ENCODE data around the gene ZNF345. TPM values are rescaled to one million over a fixed set of nuclear protein-coding genes. Genes with fewer than 3 reads are reported as not detected.

Gene ZNF345
- total RNA-seq, 1 donor from 2014 or later = 4.8 TPM

- H3K27ac Mint-ChIP-seq (ENCODE audit: unreplicated experiment) = peak within 1 kb of the TSS; percentile 70
- peak within 1 kb of the TSS; percentile 97 for H3K4me2 ChIP-seq (ENCODE audit: low read length)
Observed at GRCh38 chr19:36915992-36916830, 65.5 kb downstream of the ZNF345 start, which contains the start of the genes ZNF568 and ZNF829. Gene ZNF568 (plus strand): TSS chr19:36916332. CDS start chr19:36922771, 6,439 bp downstream. Gene ZNF829 (minus strand): TSS chr19:36916291. CDS start chr19:36915167, 1,124 bp downstream.

DNA sequence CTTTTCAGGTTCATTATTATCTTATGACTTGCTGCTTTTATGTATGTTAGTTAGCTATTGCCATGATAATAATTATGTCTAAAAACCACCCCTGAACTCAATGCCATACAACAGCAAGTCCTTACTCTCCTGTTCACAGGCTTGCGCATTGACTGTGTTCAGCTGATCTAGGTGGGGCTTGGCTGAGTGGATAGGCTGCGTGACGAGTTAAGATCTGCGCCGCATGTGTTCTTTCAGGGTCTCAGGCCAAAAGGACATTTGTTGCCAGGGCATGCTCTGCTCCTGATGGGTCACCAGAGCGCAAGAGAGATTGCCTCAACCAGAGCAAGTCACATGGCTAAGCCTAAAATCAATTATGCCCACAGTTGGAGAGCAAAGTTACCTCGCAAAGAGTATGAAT, 66.3 kb downstream of the ZNF345 start:
- H3K27me3 Mint-ChIP-seq (ENCODE audit: low read depth, unreplicated experiment) = no peaks in the 10 kb centered on the region
- peaks cover 28% of the 10 kb centered on the region for H3K36me3 Mint-ChIP-seq (ENCODE audit: low read depth, unreplicated experiment)
- Histone ChIP-seq H3K36me3 (ENCODE audit: insufficient read depth, low read length) (peaks cover 10% of the 10 kb centered on the region), H3K27me3 (ENCODE audit: insufficient read depth, low read length) (no peaks in the 10 kb centered on the region), H4K20me1 (ENCODE audit: insufficient read depth, low read length) (no peaks in the 10 kb centered on the region), H3K4me1 (ENCODE audit: insufficient read depth, low read length) (peaks cover 5% of the 10 kb centered on the region), H3K27ac (ENCODE audit: low read depth, low read length) (peak overlapping the region; percentile 93), H3K4me3 (ENCODE audit: insufficient read depth, low read depth, low read length) (peak overlapping the region; percentile 98), H3K4me2 (ENCODE audit: low read length) (peak overlapping the region; percentile 97), H3K79me2 (ENCODE audit: insufficient read depth, low read length) (peaks cover 19% of the 10 kb centered on the region), H3K9ac (ENCODE audit: low read length) (peak overlapping the region; percentile 94), H3K9me3 (ENCODE audit: insufficient read depth, low read depth, low read length) (peaks cover 7% of the 10 kb centered on the region), H2AFZ (ENCODE audit: low read depth, low read length) (peak overlapping the region; percentile 98)
- peak overlapping the region; percentile 90 for H3K4me3 Mint-ChIP-seq (ENCODE audit: unreplicated experiment)
- TF ChIP-seq EZH2 (IDR thresholded peaks at IDR 0.05; ENCODE audit: insufficient read depth, low read length) (no peak), CTCF (IDR thresholded peaks at IDR 0.05; ENCODE audit: insufficient read depth, low read depth, low read length) (no peak)
- H3K9me3 Mint-ChIP-seq (ENCODE audit: unreplicated experiment) = peaks cover 25% of the 10 kb centered on the region
- H3K27ac Mint-ChIP-seq (ENCODE audit: unreplicated experiment) = no peak overlapping the region
- DNase-seq (ENCODE audit: low read depth) = peak; percentile 47
- peaks cover 1% of the 10 kb centered on the region for H3K4me1 Mint-ChIP-seq (ENCODE audit: low read depth, unreplicated experiment)
- FAIRE-seq = no peak

More at GRCh38 chr19:36915992-36916830, 65.5 kb downstream of the ZNF345 start, which contains the start of the genes ZNF568 and ZNF829:
- Histone ChIP-seq H3K9me3 (ENCODE audit: insufficient read depth, low read depth, low read length) (peaks cover 7% of the 10 kb centered on the region), H3K79me2 (ENCODE audit: insufficient read depth, low read length) (peaks cover 19% of the 10 kb centered on the region), H3K9ac (ENCODE audit: low read length) (peak within 1 kb of the TSS; percentile 94), H2AFZ (ENCODE audit: low read depth, low read length) (peak within 1 kb of the TSS; percentile 98), H3K27ac (ENCODE audit: low read depth, low read length) (peak within 1 kb of the TSS; percentile 93), H3K4me3 (ENCODE audit: insufficient read depth, low read depth, low read length) (peak within 1 kb of the TSS; percentile 98), H4K20me1 (ENCODE audit: insufficient read depth, low read length) (no peaks in the 10 kb centered on the region), H3K4me1 (ENCODE audit: insufficient read depth, low read length) (peaks cover 5% of the 10 kb centered on the region), H3K36me3 (ENCODE audit: insufficient read depth, low read length) (peaks cover 10% of the 10 kb centered on the region), H3K27me3 (ENCODE audit: insufficient read depth, low read length) (no peaks in the 10 kb centered on the region)
- H3K4me3 Mint-ChIP-seq (ENCODE audit: unreplicated experiment) = peak within 1 kb of the TSS; percentile 90
- DNase-seq (ENCODE audit: low read depth) (peak; percentile 85), FAIRE-seq (peak; percentile 37)
- peaks cover 21% of the 10 kb centered on the region for H3K9me3 Mint-ChIP-seq (ENCODE audit: unreplicated experiment)
- TF ChIP-seq CTCF (IDR thresholded peaks at IDR 0.05; ENCODE audit: insufficient read depth, low read depth, low read length) (peak; percentile 45), EZH2 (IDR thresholded peaks at IDR 0.05; ENCODE audit: insufficient read depth, low read length) (no peak)
- H3K27me3 Mint-ChIP-seq (ENCODE audit: low read depth, unreplicated experiment) = no peaks in the 10 kb centered on the region
- H3K36me3 Mint-ChIP-seq (ENCODE audit: low read depth, unreplicated experiment) = peaks cover 23% of the 10 kb centered on the region
- peaks cover 1% of the 10 kb centered on the region for H3K4me1 Mint-ChIP-seq (ENCODE audit: low read depth, unreplicated experiment)
